IMR-90 (cell line): ENCODE measurements around the gene LSM2. TPM values are rescaled to one million over a fixed set of nuclear protein-coding genes. Genes with fewer than 3 reads are reported as not detected.

Experiments
- ATAC-seq: fragments of 200-7000 bp; cut with Tn5 transposase; 2 replicates; pipeline ENCODE4 v1.9.1; 2020; ENCODE audit warnings: low read depth, mild to moderate bottlenecking, moderate library complexity
- BruUV-seq: library from RNA; stranded (reverse); fragments of 400-500 nt; replicated peaks from 2 replicates; lab custom pipeline; 2021; lab: Mats Ljungman, UMichigan
- CTCF ChIA-PET: fragments of 300-600 bp; formaldehyde crosslinking; extraction: SDS; loops from one replicate; lab custom pipeline; 2021; ENCODE audit warnings: antibody characterized with exemption; lab: Yijun Ruan, JAX
- POLR2A ChIA-PET: fragments of 300-600 bp; sonication (Branson Sonifier 250); formaldehyde crosslinking; loops from one replicate; lab custom pipeline; 2022; ENCODE audit warnings: antibody characterized with exemption; ENCODE audit not compliant: unreplicated experiment; lab: Charles Lee
- DNase-seq: peaks from one replicate; pipeline ENCODE4 v3.0.0; 2013
- H2AFZ ChIP-seq: replicated peaks from 2 replicates; pipeline ENCODE3; 2013; ENCODE audit warnings: low read length, mild to moderate bottlenecking; ENCODE audit not compliant: poor library complexity
- H2AK5ac ChIP-seq: 2 replicates; pipeline ENCODE4 v1.6.1; 2013; ENCODE audit warnings: low read depth, low read length, inconsistent platforms
- H2AK9ac ChIP-seq: replicated peaks from 2 replicates; pipeline ENCODE3; 2013; ENCODE audit warnings: mild to moderate bottlenecking, low read depth, low read length, moderate library complexity; ENCODE audit not compliant: poor library complexity
- H2BK120ac ChIP-seq: 2 replicates; pipeline ENCODE4 v1.6.1; 2013; ENCODE audit warnings: low read depth, low read length, inconsistent platforms
- H2BK15ac ChIP-seq: 3 replicates; pipeline ENCODE4 v1.6.1; 2013; ENCODE audit warnings: low read depth, low read length, inconsistent platforms
- H2BK20ac ChIP-seq: 2 replicates; pipeline ENCODE4 v1.6.1; 2013; ENCODE audit warnings: low read depth, mild to moderate bottlenecking, inconsistent platforms, low read length, moderate library complexity
- H2BK5ac ChIP-seq: 2 replicates; pipeline ENCODE4 v1.6.1; 2013; ENCODE audit warnings: mild to moderate bottlenecking, low read depth, low read length, inconsistent platforms; ENCODE audit not compliant: poor library complexity, severe bottlenecking
- H3K14ac ChIP-seq: replicated peaks from 2 replicates; pipeline ENCODE4 v1.6.1; 2013; ENCODE audit warnings: low read depth, low read length, inconsistent platforms
- H3K18ac ChIP-seq: 2 replicates; pipeline ENCODE4 v1.6.1; 2013; ENCODE audit warnings: low read depth, low read length, control low read depth
- H3K23ac ChIP-seq: 2 replicates; pipeline ENCODE4 v1.6.1; 2013; ENCODE audit warnings: low read depth, low read length, inconsistent platforms
- H3K27ac ChIP-seq: 2 replicates; pipeline ENCODE4 v1.5.1; 2013; ENCODE audit warnings: mild to moderate bottlenecking, control low read depth, low read length; ENCODE audit not compliant: insufficient read depth
- H3K27me3 ChIP-seq: 2 replicates; pipeline ENCODE4 v1.6.1; 2013; ENCODE audit warnings: low read length; ENCODE audit not compliant: control insufficient read depth, insufficient read depth
- H3K36me3 ChIP-seq: 2 replicates; pipeline ENCODE4 v1.6.1; 2013; ENCODE audit warnings: low read length, mixed read lengths; ENCODE audit not compliant: control insufficient read depth, insufficient read depth
- H3K4ac ChIP-seq: 2 replicates; pipeline ENCODE4 v1.6.1; 2013; ENCODE audit warnings: low read depth, low read length, inconsistent platforms
- H3K4me1 ChIP-seq: 2 replicates; pipeline ENCODE4 v1.6.1; 2013; ENCODE audit warnings: low read length, mixed read lengths; ENCODE audit not compliant: control insufficient read depth, insufficient read depth
- H3K4me2 ChIP-seq: 2 replicates; pipeline ENCODE4 v1.6.1; 2013; ENCODE audit warnings: low read depth, mild to moderate bottlenecking, control low read depth, low read length, moderate library complexity
- H3K4me3 ChIP-seq: 2 replicates; pipeline ENCODE4 v1.5.1; 2013; ENCODE audit warnings: low read depth, mild to moderate bottlenecking, control low read depth, low read length, moderate library complexity; ENCODE audit not compliant: insufficient read depth
- H3K56ac ChIP-seq: 2 replicates; pipeline ENCODE4 v1.6.1; 2013; ENCODE audit warnings: low read length, inconsistent platforms; ENCODE audit not compliant: insufficient read depth; ENCODE audit errors: extremely low read depth
- H3K79me1 ChIP-seq, 2 experiments: 2 replicates each; pipeline ENCODE4 v1.6.1; 2013; ENCODE audit warnings: low read length in 2 of 2, inconsistent platforms in 1 of 2, low read depth in 1 of 2
- H3K9ac ChIP-seq: 2 replicates; pipeline ENCODE4 v1.6.1; 2013; ENCODE audit warnings: low read depth, low read length, control low read depth
- H3K9me1 ChIP-seq: 2 replicates; pipeline ENCODE4 v1.6.1; 2013; ENCODE audit warnings: low read length, inconsistent platforms; ENCODE audit not compliant: insufficient read depth
- H3K9me3 ChIP-seq: 2 replicates; pipeline ENCODE4 v1.6.1; 2013; ENCODE audit warnings: low read length; ENCODE audit not compliant: control insufficient read depth, insufficient read depth
- H4K20me1 ChIP-seq: 2 replicates; pipeline ENCODE4 v1.6.1; 2013; ENCODE audit warnings: low read length, inconsistent platforms; ENCODE audit not compliant: insufficient read depth
- H4K5ac ChIP-seq: 2 replicates; pipeline ENCODE4 v1.6.1; 2013; ENCODE audit warnings: mild to moderate bottlenecking, low read depth, low read length, control low read depth
- H4K8ac ChIP-seq, 2 experiments: 2 replicates each; pipeline ENCODE4 v1.6.1; 2013; ENCODE audit warnings: low read depth in 2 of 2, low read length in 2 of 2, control low read depth in 1 of 2, inconsistent platforms in 1 of 2
- H4K91ac ChIP-seq: 2 replicates; pipeline ENCODE4 v1.6.1; 2013; ENCODE audit warnings: low read depth, low read length, inconsistent platforms; ENCODE audit not compliant: insufficient read depth
- BHLHE40 ChIP-seq: fragments of 150-350 bp; IDR thresholded peaks from 2 replicates; pipeline ENCODE4 v1.6.1; 2016; ENCODE audit warnings: mild to moderate bottlenecking, low read depth, low read length
- CEBPB ChIP-seq: IDR thresholded peaks from 2 replicates; pipeline ENCODE4 v1.6.1; 2012; ENCODE audit warnings: low read depth, low read length, improper control_type of control experiment
- CHD1 ChIP-seq: IDR thresholded peaks from 2 replicates; pipeline ENCODE4 v1.6.1; 2012; ENCODE audit warnings: low read depth, low read length, improper control_type of control experiment
- MAZ ChIP-seq: IDR thresholded peaks from 2 replicates; pipeline ENCODE4 v1.6.1; 2012; ENCODE audit warnings: low read depth, mild to moderate bottlenecking, low read length, improper control_type of control experiment, moderate library complexity, borderline replicate concordance
- NFE2L2 ChIP-seq: fragments of 150-350 bp; IDR thresholded peaks from 2 replicates; pipeline ENCODE4 v1.6.1; 2016; ENCODE audit warnings: low read depth, mild to moderate bottlenecking, low read length
- RFX5 ChIP-seq: IDR thresholded peaks from 2 replicates; pipeline ENCODE4 v1.8.0; 2012; ENCODE audit warnings: low read depth, mild to moderate bottlenecking, low read length, moderate library complexity
- SMC3 ChIP-seq: fragments of 150-350 bp; IDR thresholded peaks from 2 replicates; pipeline ENCODE4 v1.6.1; 2016; ENCODE audit warnings: low read depth, mild to moderate bottlenecking, antibody characterized with exemption, low read length, moderate library complexity
- WGBS, 2 experiments: methylation state at CpG; one replicate each; pipeline versions ENCODE4 v1.1.5 to v1.1.7; 2013; ENCODE audit warnings: missing lambda C conversion rate in 2 of 2; ENCODE audit not compliant: insufficient read length in 1 of 2; ENCODE audit errors: extremely low coverage in 2 of 2; 5-methylcytosine and 5-hydroxymethylcytosine counted together
- dilution Hi-C: fragments of 300-500 bp; cut with HindIII; formaldehyde crosslinking; loops from one replicate; pipeline ENCODE4 v1.14.3; 2018; ENCODE audit warnings: low sequenced_read_pairs; ENCODE audit not compliant: unreplicated experiment
- in situ Hi-C: fragments of 300-500 bp; cut with MboI; formaldehyde crosslinking; loops from 3 replicates; pipeline ENCODE4 v1.14.3; 2019; ENCODE audit warnings: low sequenced_read_pairs, inconsistent platforms, mixed read lengths
- intact Hi-C: fragments of 100-400 bp; cut with micrococcal nuclease; formaldehyde crosslinking; loops from 2 replicates; pipeline ENCODE4 v1.10.0; 2022
- polyA plus RNA-seq, 3 experiments: library from polyadenylated mRNA; depleted of rRNA; stranded (reverse); fragments of >200 nt; gene quantifications; 2 replicates each; pipeline ENCODE4 v1.2.3, GENCODE V29; 2012; ENCODE audit warnings: low replicate concordance in 1 of 3
- total RNA-seq: library from RNA; depleted of rRNA; stranded (reverse); fragments of >200 nt; gene quantifications from 2 replicates; pipeline ENCODE4 v1.2.3, GENCODE V29; 2012
- TF ChIP-seq, protein P1 (sequence below): fragments of 150-350 bp; IDR thresholded peaks from 2 replicates; pipeline ENCODE4 v1.6.1; 2017; ENCODE audit warnings: mild to moderate bottlenecking, antibody characterized with exemption, low read length, low read depth
- TF ChIP-seq, protein P2 (sequence below): fragments of 150-350 bp; IDR thresholded peaks from 2 replicates; pipeline ENCODE4 v1.6.1; 2016; ENCODE audit warnings: low read depth, mild to moderate bottlenecking, low read length, moderate library complexity, borderline replicate concordance

The LSM2 gene
- total and polyA plus RNA-seq, 2 of the 4 experiments (the other 2 are of a cell fraction) = 56.3 to 61.0 TPM

DNA sequence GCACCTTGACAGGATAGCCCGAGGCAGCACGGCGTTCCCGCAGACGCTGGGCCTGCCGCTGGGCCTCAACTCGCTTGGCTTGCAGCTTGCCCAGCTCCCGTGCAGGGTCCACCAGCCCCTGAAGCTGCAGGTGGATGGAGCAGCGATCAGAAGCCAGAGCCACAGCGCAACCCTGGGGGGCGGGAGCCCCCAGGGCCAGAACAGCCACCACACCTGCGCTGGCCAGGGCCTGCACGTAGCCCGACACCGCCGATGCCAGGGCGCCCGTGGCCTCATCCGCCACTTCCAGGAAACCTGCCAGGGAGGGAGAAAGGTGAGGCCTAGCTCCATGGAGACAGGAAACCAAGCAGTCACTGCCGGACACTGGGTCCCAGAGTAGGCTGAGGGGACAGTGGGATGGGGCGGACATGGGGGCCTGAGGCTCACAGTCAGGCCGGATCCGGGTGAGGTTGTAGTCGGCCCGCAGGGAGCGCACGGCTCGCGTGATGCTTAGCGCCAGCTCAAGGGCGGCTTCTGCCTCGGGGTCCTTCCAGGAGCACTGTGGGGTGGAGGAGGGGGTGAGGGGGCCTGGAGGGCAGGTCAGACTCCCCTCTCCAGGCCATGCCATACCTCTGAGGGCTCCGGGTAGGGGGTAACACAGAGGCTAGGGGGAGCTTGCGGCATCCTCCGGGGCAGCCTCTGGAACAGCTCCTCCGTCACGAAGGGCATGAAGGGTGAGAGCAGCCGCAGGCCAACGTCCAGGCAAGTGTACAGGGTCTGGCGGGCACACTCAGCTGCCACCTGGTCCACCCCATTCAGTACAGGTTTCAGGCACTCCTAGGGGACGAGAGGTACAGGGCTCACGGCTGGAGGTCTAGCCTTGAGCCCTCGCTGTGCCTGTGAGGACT lies 27.5 kb downstream of the LSM2 start:
- no peak overlapping the region for H3K18ac ChIP-seq
- dilution Hi-C loops (no loop called here), intact Hi-C loops (no loop called here), in situ Hi-C loops (no loop called here)
- H2BK5ac ChIP-seq = no peak overlapping the region
- no peak overlapping the region for H3K23ac ChIP-seq
- CTCF ChIA-PET = interaction anchor here (0.7 kb wide), 1 partner anchor 12 kb away, joined by 3 read pairs; no protein-coding TSS in a partner anchor
- ATAC-seq (no peak), DNase-seq (no peak)
- TF ChIP-seq CEBPB = no peak
- TF ChIP-seq SMC3 = no peak
- TF ChIP-seq, protein P1, sequence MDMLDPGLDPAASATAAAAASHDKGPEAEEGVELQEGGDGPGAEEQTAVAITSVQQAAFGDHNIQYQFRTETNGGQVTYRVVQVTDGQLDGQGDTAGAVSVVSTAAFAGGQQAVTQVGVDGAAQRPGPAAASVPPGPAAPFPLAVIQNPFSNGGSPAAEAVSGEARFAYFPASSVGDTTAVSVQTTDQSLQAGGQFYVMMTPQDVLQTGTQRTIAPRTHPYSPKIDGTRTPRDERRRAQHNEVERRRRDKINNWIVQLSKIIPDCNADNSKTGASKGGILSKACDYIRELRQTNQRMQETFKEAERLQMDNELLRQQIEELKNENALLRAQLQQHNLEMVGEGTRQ = no peak
- TF ChIP-seq NFE2L2 = no peak
- TF ChIP-seq MAZ = no peak
- TF ChIP-seq CHD1 = no peak
- TF ChIP-seq BHLHE40 = no peak
- TF ChIP-seq RFX5 = no peak
- TF ChIP-seq, protein P2, sequence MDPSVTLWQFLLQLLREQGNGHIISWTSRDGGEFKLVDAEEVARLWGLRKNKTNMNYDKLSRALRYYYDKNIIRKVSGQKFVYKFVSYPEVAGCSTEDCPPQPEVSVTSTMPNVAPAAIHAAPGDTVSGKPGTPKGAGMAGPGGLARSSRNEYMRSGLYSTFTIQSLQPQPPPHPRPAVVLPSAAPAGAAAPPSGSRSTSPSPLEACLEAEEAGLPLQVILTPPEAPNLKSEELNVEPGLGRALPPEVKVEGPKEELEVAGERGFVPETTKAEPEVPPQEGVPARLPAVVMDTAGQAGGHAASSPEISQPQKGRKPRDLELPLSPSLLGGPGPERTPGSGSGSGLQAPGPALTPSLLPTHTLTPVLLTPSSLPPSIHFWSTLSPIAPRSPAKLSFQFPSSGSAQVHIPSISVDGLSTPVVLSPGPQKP = no peak
- H3K27me3 ChIP-seq = no peaks in the 10 kb centered on the region
- no peak overlapping the region for H3K4me2 ChIP-seq
- no peak overlapping the region for H2BK120ac ChIP-seq
- H2AFZ ChIP-seq = no peak overlapping the region
- H3K4me1 ChIP-seq = peaks cover 10% of the 10 kb centered on the region
- POLR2A ChIA-PET = no interaction called here
- no peaks in the 10 kb centered on the region for H3K9me3 ChIP-seq
- no peak overlapping the region for H3K9ac ChIP-seq
- no peak overlapping the region for H2BK20ac ChIP-seq
- H2BK15ac ChIP-seq = no peak overlapping the region
- H3K14ac ChIP-seq = no peak overlapping the region
- H3K4ac ChIP-seq = no peak overlapping the region
- H4K8ac ChIP-seq = no peak overlapping the region
- H3K27ac ChIP-seq = no peak overlapping the region
- no peaks in the 10 kb centered on the region for H4K20me1 ChIP-seq
- 0 out of 4 replicates have a peak, but pooled peaks cover 0 to 6% of the 10 kb centered on the region in 2 experiments for H3K79me1 ChIP-seq
- no peak overlapping the region for H3K4me3 ChIP-seq
- 94% methylated on average over 18 of the region's 43 CpGs; no CpG with 5 or more reads in 1 of the 2 experiments for WGBS, 2 experiments
- H3K9me1 ChIP-seq = 0 out of 2 replicates have a peak, but pooled peaks cover 8% of the 10 kb centered on the region
- peaks cover 53% of the 10 kb centered on the region for H3K36me3 ChIP-seq
- no peak overlapping the region for H2AK5ac ChIP-seq
- BruUV-seq = no TSS peak
- no peak overlapping the region for H4K91ac ChIP-seq
- no peak overlapping the region for H3K56ac ChIP-seq
- H4K5ac ChIP-seq = no peak overlapping the region
- no peak overlapping the region for H2AK9ac ChIP-seq
